ENCODE results near the gene SGCA. TPM values are rescaled to one million over a fixed set of nuclear protein-coding genes. Genes with fewer than 3 reads are reported as not detected.

SGCA gene
- polyA plus RNA-seq, 1 experiment, result 0.21 TPM

GRCh38 chr17:50190603-50191358 lies 25.0 kb downstream of the SGCA start:
- CTCF ChIA-PET, result interaction anchor here (1.5 kb wide), 1 partner anchor 21 kb away, joined by 3 read pairs; no protein-coding TSS in a partner anchor
- POLR2A ChIA-PET, result interaction anchor here (0.5 to 13.2 kb wide), 16 partner anchors 9 to 99 kb away, joined by 3 to 284 read pairs (median 6); partner anchors contain the start of gene COL1A1

GRCh38 chr17:50191359-50192143 lies 25.7 kb downstream of the SGCA start:
- H3K27me3 ChIP-seq (ENCODE audit: control insufficient read depth, insufficient read depth, low read length), result no peaks in the 10 kb centered on the region
- no peak for DNase-seq (ENCODE audit: low read depth, low spot score)
- no peaks in the 10 kb centered on the region; the same call in 1 of the 2 replicates for H3K9me3 ChIP-seq (ENCODE audit: control insufficient read depth, insufficient read depth, low read length)
- ChIA-PET CTCF (interaction anchor here (1.5 kb wide), 1 partner anchor 22 kb away, joined by 3 read pairs; no protein-coding TSS in a partner anchor), POLR2A (interaction anchor here (0.5 to 13.2 kb wide), 16 partner anchors 10 to 98 kb away, joined by 3 to 284 read pairs (median 6); partner anchors contain the start of genes COL1A1 and TMEM92)
- peak overlapping the region; percentile 98 for H3K27ac ChIP-seq (ENCODE audit: low read depth, low read length)
- peak overlapping the region; percentile 22; the same call in 1 of the 2 replicates for H3K4me3 ChIP-seq (ENCODE audit: low read depth, low read length)
- TF ChIP-seq CTCF (IDR thresholded peaks at IDR 0.05; ENCODE audit: low read depth, low read length), result no peak

More at GRCh38 chr17:50190603-50191358, 25.0 kb downstream of the SGCA start:
- H3K9me3 ChIP-seq (ENCODE audit: control insufficient read depth, insufficient read depth, low read length), result no peaks in the 10 kb centered on the region; the same call in 1 of the 2 replicates
- no peak overlapping the region for H3K4me3 ChIP-seq (ENCODE audit: low read depth, low read length)
- no peak for DNase-seq (ENCODE audit: low read depth, low spot score)
- H3K27me3 ChIP-seq (ENCODE audit: control insufficient read depth, insufficient read depth, low read length), result no peaks in the 10 kb centered on the region
- no peak for TF ChIP-seq CTCF (IDR thresholded peaks at IDR 0.05; ENCODE audit: low read depth, low read length)
- peak overlapping the region; percentile 98 for H3K27ac ChIP-seq (ENCODE audit: low read depth, low read length)

DNA sequence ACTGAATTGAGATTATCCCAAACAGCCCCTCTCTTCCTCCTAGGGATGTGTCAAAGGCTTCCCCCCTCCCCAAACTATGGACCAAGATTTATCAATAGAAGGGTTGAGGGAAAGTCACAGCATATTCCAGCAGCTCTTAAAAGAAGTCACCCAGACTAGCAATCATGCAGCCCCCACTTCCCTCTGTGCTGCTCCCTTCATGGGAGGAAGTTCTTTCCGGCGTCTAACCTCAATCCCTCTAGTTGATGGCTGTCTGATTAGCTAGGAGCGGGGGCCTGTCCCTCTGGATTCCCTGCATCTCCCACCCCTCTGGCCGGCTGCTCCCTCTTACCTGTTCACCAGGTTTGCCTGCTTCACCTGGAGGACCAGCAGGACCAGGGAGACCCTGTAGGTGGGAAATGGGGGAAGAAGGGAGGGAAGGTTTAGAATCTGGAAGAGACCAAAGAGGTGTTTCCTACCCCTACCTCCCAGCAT lies 26.4 kb downstream of the SGCA start:
- Histone ChIP-seq H3K27ac (ENCODE audit: low read depth, low read length) (peak overlapping the region; percentile 98), H3K4me3 (ENCODE audit: low read depth, low read length) (peak overlapping the region; percentile 13; the same call in 1 of the 2 replicates), H3K9me3 (ENCODE audit: control insufficient read depth, insufficient read depth, low read length) (no peaks in the 10 kb centered on the region; the same call in 1 of the 2 replicates), H3K27me3 (ENCODE audit: control insufficient read depth, insufficient read depth, low read length) (no peaks in the 10 kb centered on the region)
- CTCF ChIA-PET, result interaction anchor here (0.6 to 1.5 kb wide), 2 partner anchors 12 to 23 kb away, joined by 3 to 5 read pairs; no protein-coding TSS in a partner anchor
- DNase-seq (ENCODE audit: low read depth, low spot score), result no peak
- POLR2A ChIA-PET, result interaction anchor here (0.8 to 13.2 kb wide), 7 partner anchors 9 to 82 kb away, joined by 5 to 284 read pairs (median 21); partner anchors contain the start of genes COL1A1 and TMEM92
- no peak for TF ChIP-seq CTCF (IDR thresholded peaks at IDR 0.05; ENCODE audit: low read depth, low read length)

- CTCF ChIA-PET, result interaction anchor here (0.6 kb wide), 1 partner anchor 12 kb away, joined by 5 read pairs; no protein-coding TSS in a partner anchor
- POLR2A ChIA-PET, result interaction anchor here (0.8 to 13.2 kb wide), 9 partner anchors 8 to 97 kb away, joined by 5 to 284 read pairs (median 11); partner anchors contain the start of genes COL1A1 and TMEM92
- Histone ChIP-seq H3K9me3 (ENCODE audit: control insufficient read depth, insufficient read depth, low read length) (no peaks in the 10 kb centered on the region; the same call in 1 of the 2 replicates), H3K4me3 (ENCODE audit: low read depth, low read length) (peak overlapping the region; percentile 25), H3K27me3 (ENCODE audit: control insufficient read depth, insufficient read depth, low read length) (no peaks in the 10 kb centered on the region), H3K27ac (ENCODE audit: low read depth, low read length) (peak overlapping the region; percentile 98)
- no peak for DNase-seq (ENCODE audit: low read depth, low spot score)
- TF ChIP-seq CTCF (IDR thresholded peaks at IDR 0.05; ENCODE audit: low read depth, low read length), result no peak; the same call in 1 of the 2 replicates
Observed at GRCh38 chr17:50192618-50193291, 26.9 kb downstream of the SGCA start.
